ENCODE data around the gene CD48.
A peak's percentile ranks its signal among the peaks of the same experiment; 100 is the strongest.

Gene CD48

GRCh38 chr1:160633330-160633903, 78.2 kb downstream of the CD48 start:
- H3K9me3 Mint-ChIP-seq = no peaks in the 10 kb centered on the region

DNA sequence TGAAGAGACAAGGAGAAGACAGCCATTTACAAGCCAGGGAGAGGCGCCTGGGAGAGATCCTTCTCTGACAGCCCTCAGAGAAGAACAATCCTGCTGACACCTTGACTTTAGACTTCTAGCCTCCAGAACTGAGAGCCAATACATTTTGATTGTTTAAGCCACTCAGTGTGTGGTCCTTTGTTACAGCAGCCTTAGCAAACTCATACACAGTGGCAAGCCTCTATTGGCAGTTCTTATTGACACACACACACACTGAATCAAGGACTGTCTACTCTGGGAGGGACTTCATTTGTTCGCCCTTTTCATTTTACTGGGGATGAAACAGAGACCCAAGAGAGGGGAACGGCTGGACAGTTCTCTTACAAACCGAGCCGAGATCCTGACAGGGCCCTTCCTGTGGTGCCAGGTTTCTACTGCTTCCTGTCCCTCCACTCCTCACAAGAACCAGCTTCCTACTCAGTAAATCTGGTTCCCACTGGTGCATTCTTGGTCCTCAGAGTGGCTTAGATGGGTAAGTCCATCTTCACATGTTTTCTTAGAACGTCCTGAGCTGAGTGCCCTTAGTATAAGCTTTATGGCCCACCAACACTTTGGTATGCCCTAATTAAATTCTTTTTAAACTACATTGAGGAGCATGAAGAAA, 79.5 kb downstream of the CD48 start:
- Mint-ChIP-seq H3K4me3 (no peak overlapping the region), H3K4me1 (peaks cover 95% of the 10 kb centered on the region), H3K27ac (peak overlapping the region; percentile 87), H3K27me3 (no peaks in the 10 kb centered on the region), H3K9me3 (no peaks in the 10 kb centered on the region), H3K36me3 (peaks cover 83% of the 10 kb centered on the region)
- no peak for DNase-seq
- CTCF ChIA-PET = interaction anchor here (1.2 to 2.4 kb wide), 6 partner anchors 10 to 43 kb away, joined by 3 to 14 read pairs (median 4); partner anchors contain the start of gene SLAMF1

More at GRCh38 chr1:160633330-160633903, 78.2 kb downstream of the CD48 start:
- Mint-ChIP-seq H3K4me1 (peaks cover 95% of the 10 kb centered on the region), H3K36me3 (peaks cover 84% of the 10 kb centered on the region), H3K27ac (peak overlapping the region; percentile 85), H3K27me3 (no peaks in the 10 kb centered on the region), H3K4me3 (peak overlapping the region; percentile 17)
- CTCF ChIA-PET = interaction anchor here (1.7 to 2.4 kb wide), 3 partner anchors 14 to 42 kb away, joined by 4 to 14 read pairs (median 7); partner anchors contain the start of gene SLAMF1
- DNase-seq = no peak

DNA sequence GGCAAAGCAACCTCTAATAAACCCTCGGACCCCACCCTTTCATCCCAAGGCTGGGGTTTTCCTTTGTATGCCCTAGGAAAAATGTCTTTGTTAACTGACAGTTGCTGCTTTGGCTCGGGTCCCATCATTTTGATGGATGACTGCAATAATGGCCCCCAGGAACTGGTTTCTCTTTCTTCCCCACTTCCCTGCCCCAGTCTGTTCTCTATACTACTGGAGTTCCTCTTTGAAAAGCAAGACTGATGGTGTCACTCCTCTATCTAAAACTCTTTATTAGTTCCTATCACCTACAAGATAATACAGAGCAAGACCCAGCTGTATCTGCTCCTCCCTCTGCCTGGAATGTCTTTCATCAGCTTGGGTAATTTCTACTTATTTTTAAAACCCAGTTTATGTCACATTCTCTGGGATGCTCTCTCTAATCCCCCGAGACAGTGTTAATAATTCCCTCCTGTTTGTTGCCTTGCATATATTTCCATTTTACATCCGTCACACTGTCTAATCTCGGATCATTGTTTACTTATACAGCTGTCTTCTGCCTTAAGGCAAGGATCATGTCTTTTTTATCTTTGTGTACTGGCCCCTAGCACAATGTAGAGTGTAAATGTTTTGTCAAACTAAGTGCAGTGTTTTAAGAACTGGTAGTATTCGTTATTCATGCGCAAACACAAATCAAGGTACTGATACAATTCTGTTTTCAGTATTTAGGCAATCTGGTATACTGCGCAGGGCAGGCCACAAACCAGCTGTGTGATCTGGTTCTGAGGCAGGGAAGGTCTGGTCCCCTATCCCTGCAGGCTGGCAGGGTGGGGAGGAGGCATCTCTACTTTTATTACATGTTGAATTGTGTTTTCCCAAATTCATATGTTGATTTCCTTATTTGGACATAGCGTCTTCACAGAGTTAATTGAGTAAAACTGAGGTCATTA, 80.8 kb downstream of the CD48 start:
- CTCF ChIA-PET = interaction anchor here (0.9 to 2.4 kb wide), 6 partner anchors 12 to 50 kb away, joined by 3 to 14 read pairs (median 6); partner anchors contain the start of gene SLAMF1
- H3K27ac Mint-ChIP-seq = peak overlapping the region; percentile 97
- no peaks in the 10 kb centered on the region for H3K27me3 Mint-ChIP-seq
- peaks cover 82% of the 10 kb centered on the region for H3K36me3 Mint-ChIP-seq
- no peak for DNase-seq
- peak overlapping the region; percentile 64 for H3K4me3 Mint-ChIP-seq
- H3K4me1 Mint-ChIP-seq = peaks cover 95% of the 10 kb centered on the region
- H3K9me3 Mint-ChIP-seq = no peaks in the 10 kb centered on the region

GRCh38 chr1:160629286-160630210, 82.1 kb downstream of the CD48 start:
- H3K4me1 Mint-ChIP-seq = peaks cover 97% of the 10 kb centered on the region
- CTCF ChIA-PET = interaction anchor here (0.7 to 4.3 kb wide), 9 partner anchors 10 to 201 kb away, joined by 3 to 23 read pairs (median 4); partner anchors contain the start of gene SLAMF1
- peak overlapping the region; percentile 97 for H3K27ac Mint-ChIP-seq
- H3K9me3 Mint-ChIP-seq = no peaks in the 10 kb centered on the region
- H3K27me3 Mint-ChIP-seq = no peaks in the 10 kb centered on the region
- DNase-seq = peak; percentile 91
- H3K4me3 Mint-ChIP-seq = peak overlapping the region; percentile 64
- H3K36me3 Mint-ChIP-seq = peaks cover 83% of the 10 kb centered on the region

DNA sequence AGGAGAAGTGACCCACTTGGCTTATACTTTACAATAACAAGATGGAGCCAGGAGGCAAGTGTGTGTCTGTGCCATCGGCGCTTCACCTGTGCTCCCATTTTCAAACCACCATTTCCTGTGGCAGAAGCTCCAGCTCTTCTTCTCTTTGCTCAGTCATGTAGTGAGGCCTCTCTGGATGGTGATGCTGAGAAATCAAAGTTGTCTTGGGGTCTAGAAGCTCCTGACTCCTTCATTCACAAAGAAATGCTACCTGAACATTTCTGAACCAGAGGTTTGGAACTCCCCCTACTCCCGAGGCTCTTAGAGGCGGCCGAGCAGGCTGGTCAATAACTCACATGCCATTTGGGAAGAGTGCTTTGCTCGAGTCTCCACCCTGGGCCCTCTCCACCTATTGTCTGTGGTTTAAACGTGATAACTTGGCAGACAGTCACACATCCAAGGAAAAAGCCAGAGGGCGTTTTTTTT, 82.8 kb downstream of the CD48 start:
- Mint-ChIP-seq H3K27me3 (no peaks in the 10 kb centered on the region), H3K4me1 (peaks cover 97% of the 10 kb centered on the region), H3K36me3 (peaks cover 82% of the 10 kb centered on the region)

More for the DNA sequence above, 82.8 kb downstream of the CD48 start:
- CTCF ChIA-PET = interaction anchor here (0.6 to 4.3 kb wide), 13 partner anchors 10 to 200 kb away, joined by 3 to 23 read pairs (median 4); partner anchors contain the start of gene SLAMF1
- DNase-seq = peak; percentile 57
- H3K27ac Mint-ChIP-seq = peak overlapping the region; percentile 97
- H3K9me3 Mint-ChIP-seq = no peaks in the 10 kb centered on the region
- H3K4me3 Mint-ChIP-seq = peak overlapping the region; percentile 63
